ENCODE data around the gene IFRD2.
A peak's percentile ranks its signal among the peaks of the same experiment; 100 is the strongest.

The IFRD2 gene

DNA sequence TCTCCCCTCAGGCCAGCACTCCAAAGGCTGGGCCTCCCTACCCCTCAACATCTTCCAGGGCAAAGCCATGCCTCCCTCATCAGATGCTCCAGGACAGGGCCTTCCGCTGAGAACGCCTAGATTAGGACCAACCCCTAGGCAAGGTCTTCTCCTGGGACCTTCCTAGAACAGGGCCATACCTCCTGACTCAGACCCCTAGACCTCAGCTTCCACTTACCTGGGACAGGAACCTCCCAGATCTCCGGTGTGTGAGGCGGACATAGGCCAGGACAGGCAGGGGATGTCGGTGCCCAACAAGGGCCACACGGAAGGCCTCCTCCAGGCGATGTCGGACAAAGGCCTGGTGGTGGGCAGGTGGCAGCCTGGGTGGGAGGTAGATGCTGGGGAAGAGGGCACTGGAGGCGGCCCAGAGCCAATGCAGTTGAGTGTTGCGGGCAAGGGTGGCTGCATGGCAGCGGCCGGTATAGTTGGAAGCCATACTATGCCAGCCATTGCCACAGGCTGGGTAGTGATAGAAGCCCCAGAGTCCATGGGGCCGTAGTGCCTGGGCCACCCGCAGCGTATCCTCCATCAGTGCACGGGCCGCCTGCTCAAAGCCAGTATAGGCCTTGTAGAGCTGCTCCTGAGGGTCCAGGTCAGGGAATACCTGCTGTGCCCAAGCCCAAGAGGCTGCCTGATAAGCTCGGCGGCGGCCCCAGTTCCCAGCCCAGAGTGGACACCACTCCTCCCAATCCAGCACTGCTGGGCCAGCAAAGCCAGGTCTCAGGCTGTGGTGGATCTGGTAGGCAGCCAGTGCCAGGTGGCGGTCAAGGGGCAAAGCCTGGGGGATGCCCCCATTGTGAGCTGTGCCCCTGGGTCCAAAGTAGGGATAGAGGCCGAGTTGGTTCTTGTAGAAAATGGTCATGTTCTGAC lies 2.5 kb upstream of the IFRD2 start:
- Histone ChIP-seq H3K36me3 (no peaks in the 10 kb centered on the region), H3K4me1 (ENCODE audit: control insufficient read depth in 1 of 2, insufficient read depth in 1 of 2, low read depth in 1 of 2, low read length in 1 of 2) (peaks cover 37 to 43% of the 10 kb centered on the region in 2 experiments), H3K27me3 (no peaks in the 10 kb centered on the region), H3K27ac (peak overlapping the region; percentile 25), H3K9me3 (no peaks in the 10 kb centered on the region), H3K4me3 (ENCODE audit: low read depth in 1 of 2, low read length in 1 of 2) (no peak overlapping the region)
- TF ChIP-seq CTCF (IDR thresholded peaks at IDR 0.05), result no peak

GRCh38 chr3:50294089-50294488 lies 1.9 kb upstream of the IFRD2 start:
- H3K4me3 ChIP-seq (ENCODE audit: low read depth in 1 of 2, low read length in 1 of 2), result no peak overlapping the region
- peak overlapping the region; percentile 69 for H3K27ac ChIP-seq
- TF ChIP-seq CTCF (IDR thresholded peaks at IDR 0.05), result no peak
- no peaks in the 10 kb centered on the region for H3K9me3 ChIP-seq
- peaks cover 35 to 39% of the 10 kb centered on the region in 2 experiments for H3K4me1 ChIP-seq (ENCODE audit: control insufficient read depth in 1 of 2, insufficient read depth in 1 of 2, low read depth in 1 of 2, low read length in 1 of 2)
- no peaks in the 10 kb centered on the region for H3K36me3 ChIP-seq
- no peaks in the 10 kb centered on the region for H3K27me3 ChIP-seq

GRCh38 chr3:50293079-50293801 lies 1.0 kb upstream of the IFRD2 start:
- Histone ChIP-seq H3K36me3 (peaks cover 5% of the 10 kb centered on the region), H3K27ac (peak overlapping the region; percentile 69), H3K27me3 (no peaks in the 10 kb centered on the region), H3K9me3 (no peaks in the 10 kb centered on the region), H3K4me1 (ENCODE audit: control insufficient read depth in 1 of 2, insufficient read depth in 1 of 2, low read depth in 1 of 2, low read length in 1 of 2) (peaks cover 27 to 31% of the 10 kb centered on the region in 2 experiments), H3K4me3 (ENCODE audit: low read depth in 1 of 2, low read length in 1 of 2) (peak overlapping the region in 1 of 2 experiments; percentile 59)
- TF ChIP-seq CTCF (IDR thresholded peaks at IDR 0.05), result no peak

DNA sequence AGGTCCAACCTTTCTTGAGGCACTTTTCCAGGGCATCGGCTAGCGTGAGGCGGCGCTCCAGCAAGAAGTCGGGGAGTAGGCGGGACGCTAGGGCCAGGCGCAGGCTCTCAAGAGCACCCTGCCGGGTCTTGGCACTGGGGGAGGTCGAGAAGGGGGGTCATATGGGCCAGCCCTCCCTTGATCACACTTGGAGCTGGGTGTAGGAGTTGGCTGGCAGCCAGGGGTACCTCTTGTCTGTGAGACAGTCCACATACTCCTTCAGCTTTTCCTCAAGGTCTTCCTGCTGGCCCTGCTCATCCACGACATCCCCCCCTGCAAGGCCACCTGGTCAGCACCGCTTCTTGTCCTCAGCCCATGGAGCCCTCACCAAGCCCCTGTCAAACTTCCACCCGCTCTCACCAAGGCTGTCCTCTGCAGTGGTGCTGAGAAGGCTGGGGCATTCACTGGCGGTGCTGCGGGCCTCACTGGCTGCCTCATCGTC lies 2.0 kb downstream of the IFRD2 start:
- no peak overlapping the region for H3K27ac ChIP-seq
- TF ChIP-seq CTCF (IDR thresholded peaks at IDR 0.05), result no peak
- H3K36me3 ChIP-seq, result peaks cover 12% of the 10 kb centered on the region
- H3K4me1 ChIP-seq (ENCODE audit: control insufficient read depth in 1 of 2, insufficient read depth in 1 of 2, low read depth in 1 of 2, low read length in 1 of 2), result peaks cover 15 to 19% of the 10 kb centered on the region in 2 experiments
- H3K9me3 ChIP-seq, result no peaks in the 10 kb centered on the region
- H3K4me3 ChIP-seq (ENCODE audit: low read depth in 1 of 2, low read length in 1 of 2), result no peak overlapping the region
- no peaks in the 10 kb centered on the region for H3K27me3 ChIP-seq

- Histone ChIP-seq H3K27me3 (no peaks in the 10 kb centered on the region), H3K27ac (no peak overlapping the region), H3K4me1 (ENCODE audit: control insufficient read depth in 1 of 2, insufficient read depth in 1 of 2, low read depth in 1 of 2, low read length in 1 of 2) (peaks cover 15 to 19% of the 10 kb centered on the region in 2 experiments), H3K36me3 (peaks cover 12% of the 10 kb centered on the region), H3K4me3 (ENCODE audit: low read depth in 1 of 2, low read length in 1 of 2) (no peak overlapping the region), H3K9me3 (no peaks in the 10 kb centered on the region)
- no peak for TF ChIP-seq CTCF (IDR thresholded peaks at IDR 0.05)
These were observed 3.1 kb downstream of the IFRD2 start for GRCh38 chr3:50289130-50289529.
